Neural cell (in vitro differentiated cells): ENCODE results near the gene HRH2. TPM values are rescaled to one million over a fixed set of nuclear protein-coding genes. Genes with fewer than 3 reads are reported as not detected.

ENCODE experiments used
- H2AFZ ChIP-seq: fragments of 200-600, 300-800 bp; sonication (generic), shearing (Covaris generic); 2 replicates; pipeline ENCODE4 v1.6.0; 2014; ENCODE audit warnings: low read depth, mild to moderate bottlenecking, antibody characterized with exemption, low read length, moderate library complexity
- H3F3A ChIP-seq: fragments of 200-600 bp; shearing (Covaris generic); 2 replicates; pipeline ENCODE4 v1.6.1; 2016; ENCODE audit warnings: mild to moderate bottlenecking, moderate library complexity, mixed read lengths, antibody characterized with exemption, low read length; ENCODE audit not compliant: insufficient read depth, poor library complexity, severe bottlenecking
- H3K27ac ChIP-seq: fragments of 200-600, 300-800 bp; sonication (generic), shearing (Covaris generic); 2 replicates; pipeline ENCODE4 v1.5.1; 2014; ENCODE audit warnings: mild to moderate bottlenecking, low read length, moderate library complexity
- H3K27me3 ChIP-seq: fragments of 300-800, 200-600 bp; sonication (generic), shearing (Covaris generic); 2 replicates; pipeline ENCODE4 v1.6.0; 2014; ENCODE audit warnings: mild to moderate bottlenecking, low read depth, low read length, moderate library complexity; ENCODE audit not compliant: insufficient read depth
- H3K36me3 ChIP-seq: fragments of 300-800, 200-600 bp; sonication (generic), shearing (Covaris generic); 2 replicates; pipeline ENCODE4 v1.5.1; 2014; ENCODE audit warnings: mild to moderate bottlenecking, antibody characterized with exemption, low read length, moderate library complexity; ENCODE audit not compliant: insufficient read depth
- H3K4me2 ChIP-seq: fragments of 300-800, 200-600 bp; sonication (generic), shearing (Covaris generic); 2 replicates; pipeline ENCODE4 v1.6.0; 2014; ENCODE audit warnings: mild to moderate bottlenecking, low read length
- H3K4me3 ChIP-seq: fragments of 300-800, 200-600 bp; sonication (generic), shearing (Covaris generic); 2 replicates; pipeline ENCODE4 v1.5.1; 2014; ENCODE audit warnings: mild to moderate bottlenecking, low read length, moderate library complexity
- H3K79me2 ChIP-seq: fragments of 200-600 bp; shearing (Covaris generic); replicated peaks from 2 replicates; pipeline ENCODE4 v1.6.0; 2014; ENCODE audit warnings: mild to moderate bottlenecking, low read length, moderate library complexity; ENCODE audit not compliant: insufficient read depth
- H3K9ac ChIP-seq: fragments of 300-800, 200-600 bp; sonication (generic), shearing (Covaris generic); 2 replicates; pipeline ENCODE4 v1.6.1; 2016; ENCODE audit warnings: mild to moderate bottlenecking, low read length, mixed read lengths
- H3K9me2 ChIP-seq: fragments of 200-600 bp; shearing (Covaris generic); 2 replicates; pipeline ENCODE4 v1.6.1; 2016; ENCODE audit warnings: mild to moderate bottlenecking, low read length, mixed read lengths; ENCODE audit not compliant: insufficient read depth
- H3K9me3 ChIP-seq: fragments of 200-600, 300-800 bp; sonication (generic), shearing (Covaris generic); 2 replicates; pipeline ENCODE4 v1.6.1; 2016; ENCODE audit warnings: mild to moderate bottlenecking, mixed run types, low read length, moderate library complexity, mixed read lengths
- H4K20me1 ChIP-seq: fragments of 200-600 bp; shearing (Covaris generic); 2 replicates; pipeline ENCODE4 v1.6.1; 2016; ENCODE audit warnings: mild to moderate bottlenecking, mixed run types; ENCODE audit not compliant: insufficient read depth
- CTCF ChIP-seq: fragments of 450-650 bp; IDR thresholded peaks from 2 replicates; pipeline ENCODE4 v1.5.1; 2014; ENCODE audit warnings: antibody characterized with exemption, mild to moderate bottlenecking, moderate library complexity; ENCODE audit not compliant: poor library complexity, severe bottlenecking
- EP300 ChIP-seq: fragments of 450-650 bp; conservative IDR thresholded peaks from 2 replicates; pipeline ENCODE4 v1.6.1; 2014; ENCODE audit warnings: antibody characterized with exemption, mild to moderate bottlenecking, moderate library complexity; ENCODE audit not compliant: poor library complexity, severe bottlenecking
- EZH2 ChIP-seq: fragments of 200-600, 300-800 bp; shearing (Covaris generic), sonication (generic); IDR thresholded peaks from 2 replicates; pipeline ENCODE4 v1.6.1; 2014; ENCODE audit warnings: antibody characterized with exemption, low read length, borderline replicate concordance, mild to moderate bottlenecking; ENCODE audit not compliant: insufficient read depth, poor library complexity, severe bottlenecking
- MXI1 ChIP-seq: fragments of 450-650 bp; conservative IDR thresholded peaks from 2 replicates; pipeline ENCODE4 v1.6.1; 2014; ENCODE audit warnings: antibody characterized with exemption, mild to moderate bottlenecking; ENCODE audit not compliant: poor library complexity, severe bottlenecking
- POLR2AphosphoS5 ChIP-seq: IDR thresholded peaks from 2 replicates; pipeline ENCODE4 v1.6.1; 2012
- RAD21 ChIP-seq: fragments of 450-650 bp; conservative IDR thresholded peaks from 2 replicates; pipeline ENCODE4 v1.6.1; 2014; ENCODE audit warnings: antibody characterized with exemption, mild to moderate bottlenecking, moderate library complexity
- REST ChIP-seq: IDR thresholded peaks from 2 replicates; pipeline ENCODE4 v1.6.1; 2012; ENCODE audit warnings: borderline replicate concordance
- SMC3 ChIP-seq: fragments of 450-650 bp; conservative IDR thresholded peaks from 2 replicates; pipeline ENCODE4 v1.6.1; 2014; ENCODE audit warnings: antibody characterized with exemption, mild to moderate bottlenecking, moderate library complexity; ENCODE audit not compliant: poor library complexity
- TAF1 ChIP-seq: IDR thresholded peaks from 2 replicates; pipeline ENCODE4 v1.6.1; 2012; ENCODE audit warnings: low read depth
- polyA plus RNA-seq: library from polyadenylated mRNA; depleted of rRNA; stranded (reverse); fragments of >200 nt; gene quantifications from 2 replicates; pipeline ENCODE4 v1.2.3, GENCODE V29; 2014

HRH2 gene
- polyA plus RNA-seq, 1 donor from 2014 or later, result 0.09 TPM

GRCh38 chr5:175742290-175742994 lies 84.6 kb downstream of the HRH2 start:
- no peak overlapping the region for H3K4me2 ChIP-seq
- H3K9ac ChIP-seq, result no peak overlapping the region
- no peak overlapping the region for H2AFZ ChIP-seq
- no peak for TF ChIP-seq EP300
- no peak for TF ChIP-seq RAD21
- H3K9me3 ChIP-seq, result no peaks in the 10 kb centered on the region
- no peaks in the 10 kb centered on the region for H3K79me2 ChIP-seq
- H4K20me1 ChIP-seq, result no peaks in the 10 kb centered on the region
- H3F3A ChIP-seq, result no peaks in the 10 kb centered on the region
- no peaks in the 10 kb centered on the region for H3K9me2 ChIP-seq
- H3K27ac ChIP-seq, result no peak overlapping the region
- H3K27me3 ChIP-seq, result no peaks in the 10 kb centered on the region
- no peaks in the 10 kb centered on the region for H3K36me3 ChIP-seq
- H3K4me3 ChIP-seq, result no peak overlapping the region

GRCh38 chr5:175743676-175744210 lies 85.9 kb downstream of the HRH2 start:
- no peak overlapping the region for H3K4me3 ChIP-seq
- no peak overlapping the region for H2AFZ ChIP-seq
- no peaks in the 10 kb centered on the region for H3K27me3 ChIP-seq
- no peaks in the 10 kb centered on the region for H4K20me1 ChIP-seq
- H3K4me2 ChIP-seq, result no peak overlapping the region
- H3K9ac ChIP-seq, result no peak overlapping the region
- H3K36me3 ChIP-seq, result no peaks in the 10 kb centered on the region
- H3K9me2 ChIP-seq, result no peaks in the 10 kb centered on the region
- H3F3A ChIP-seq, result no peaks in the 10 kb centered on the region
- H3K9me3 ChIP-seq, result no peaks in the 10 kb centered on the region
- no peak for TF ChIP-seq REST
- no peak for TF ChIP-seq MXI1
- no peak for TF ChIP-seq CTCF
- no peak for TF ChIP-seq RAD21
- TF ChIP-seq TAF1, result no peak
- TF ChIP-seq EZH2, result no peak
- no peak for TF ChIP-seq SMC3
- TF ChIP-seq POLR2AphosphoS5, result no peak
- TF ChIP-seq EP300, result no peak
- H3K79me2 ChIP-seq, result no peaks in the 10 kb centered on the region
- no peak overlapping the region for H3K27ac ChIP-seq
